Gastroesophageal sphincter (tissue), 4 donors: Measurements from ENCODE around the gene TSEN34. TPM values are rescaled to one million over a fixed set of nuclear protein-coding genes. Genes with fewer than 3 reads are reported as not detected.
"Not testable (repeated sequence)": the region's sequence is repeated elsewhere in the genome, so short reads cannot be mapped to it uniquely, and the experiment has no call there.

ENCODE experiments used
- ATAC-seq: fragments of 150-250 bp; one replicate; pipeline ENCODE4 v1.9.1; 2016; ENCODE audit warnings: mild to moderate bottlenecking, moderate library complexity
- H3K27ac ChIP-seq, 4 donors: fragments of 200-600 bp; sonication (generic) in 3 of 4; 1 replicate in 3 of 4; 2 replicates in 1 of 4; pipeline ENCODE4 v1.5.1; 2016 to 2019
- H3K27me3 ChIP-seq: fragments of 200-600 bp; sonication (generic); one replicate; pipeline ENCODE4 v1.5.1; 2019
- H3K36me3 ChIP-seq, 2 donors: fragments of 200-600 bp; sonication (generic); one replicate each; pipeline ENCODE4 v1.5.1; 2019; ENCODE audit warnings: control low read depth in 1 of 2
- H3K4me1 ChIP-seq, 3 donors: fragments of 200-600 bp; sonication (generic); 1 replicate in 2 of 3; 2 replicates in 1 of 3; pipeline ENCODE4 v1.5.1; 2016 to 2019; ENCODE audit warnings: control low read depth in 2 of 3
- H3K4me3 ChIP-seq, 2 donors: fragments of 200-600 bp; sonication (generic); one replicate each; pipeline ENCODE4 v1.5.1; 2019; ENCODE audit warnings: mild to moderate bottlenecking in 1 of 2, moderate library complexity in 1 of 2
- H3K9me3 ChIP-seq, 3 donors: fragments of 200-600 bp; sonication (generic); one replicate each; pipeline ENCODE4 v1.5.1; 2017 to 2019; ENCODE audit warnings: control low read depth in 2 of 3
- EP300 ChIP-seq: sonication (generic); formaldehyde crosslinking; IDR thresholded peaks from one replicate; pipeline ENCODE4 v1.6.1; 2017; ENCODE audit warnings: antibody characterized with exemption, mild to moderate bottlenecking
- POLR2A ChIP-seq, 2 donors: fragments of 450-650 bp; IDR thresholded peaks; one replicate each; pipeline ENCODE4 v1.6.1; 2017; ENCODE audit warnings: antibody characterized with exemption in 2 of 2, mild to moderate bottlenecking in 2 of 2, moderate library complexity in 1 of 2
- POLR2AphosphoS5 ChIP-seq: sonication (generic); formaldehyde crosslinking; IDR thresholded peaks from one replicate; pipeline ENCODE4 v1.6.1; 2017; ENCODE audit warnings: antibody characterized with exemption
- WGBS, 2 donors: methylation state at CpG; one replicate each; pipeline ENCODE4 v1.1.5; 2018; ENCODE audit warnings: low coverage in 1 of 2; 5-methylcytosine and 5-hydroxymethylcytosine counted together
- total RNA-seq, 4 donors: library from RNA; depleted of rRNA; stranded (reverse); fragments of >200 nt; gene quantifications; one replicate each; pipeline ENCODE4 v1.1.0, GENCODE V29; 2016
- TF ChIP-seq, protein P1 (sequence below), 4 experiments: fragments of 200-600 bp in 2 of 4; fragments of 450-650 bp in 2 of 4; sonication (generic) in 1 of 4; IDR thresholded peaks; one replicate each; pipeline ENCODE4 v1.5.1; 2017 to 2019; ENCODE audit warnings: antibody characterized with exemption in 4 of 4, mild to moderate bottlenecking in 2 of 4, moderate library complexity in 2 of 4

TSEN34 gene
- total RNA-seq, 4 donors from 2014 or later: 57.4 to 73.2 (median 69.8) TPM

DNA sequence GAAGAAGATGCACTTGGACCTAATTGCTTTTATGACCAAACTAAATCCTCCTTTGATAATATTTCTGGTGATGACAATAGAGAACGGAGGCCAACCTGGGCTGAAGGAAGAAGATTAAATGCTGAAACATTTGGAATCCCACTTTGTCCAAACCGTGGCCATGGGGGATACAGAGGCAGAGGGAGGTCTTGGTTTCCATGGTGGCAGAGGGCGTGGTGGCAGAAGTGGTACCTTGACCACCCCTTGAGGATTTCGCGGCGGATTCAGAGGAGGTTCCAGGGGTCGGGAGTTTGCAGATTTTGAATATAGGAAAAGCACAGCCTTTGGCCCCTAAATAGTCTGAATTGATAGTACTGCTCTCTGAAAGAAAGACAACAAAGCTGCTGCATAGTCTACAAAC lies 38.9 kb downstream of the TSEN34 start:
- no peak overlapping the region for H3K27ac ChIP-seq
- no peak for ATAC-seq
- WGBS, 2 donors: 69 to 82% methylated on average over 2 to 7 of the region's 7 CpGs
- no peak overlapping the region for H3K4me3 ChIP-seq
- no peak for TF ChIP-seq EP300
- TF ChIP-seq, protein P1, sequence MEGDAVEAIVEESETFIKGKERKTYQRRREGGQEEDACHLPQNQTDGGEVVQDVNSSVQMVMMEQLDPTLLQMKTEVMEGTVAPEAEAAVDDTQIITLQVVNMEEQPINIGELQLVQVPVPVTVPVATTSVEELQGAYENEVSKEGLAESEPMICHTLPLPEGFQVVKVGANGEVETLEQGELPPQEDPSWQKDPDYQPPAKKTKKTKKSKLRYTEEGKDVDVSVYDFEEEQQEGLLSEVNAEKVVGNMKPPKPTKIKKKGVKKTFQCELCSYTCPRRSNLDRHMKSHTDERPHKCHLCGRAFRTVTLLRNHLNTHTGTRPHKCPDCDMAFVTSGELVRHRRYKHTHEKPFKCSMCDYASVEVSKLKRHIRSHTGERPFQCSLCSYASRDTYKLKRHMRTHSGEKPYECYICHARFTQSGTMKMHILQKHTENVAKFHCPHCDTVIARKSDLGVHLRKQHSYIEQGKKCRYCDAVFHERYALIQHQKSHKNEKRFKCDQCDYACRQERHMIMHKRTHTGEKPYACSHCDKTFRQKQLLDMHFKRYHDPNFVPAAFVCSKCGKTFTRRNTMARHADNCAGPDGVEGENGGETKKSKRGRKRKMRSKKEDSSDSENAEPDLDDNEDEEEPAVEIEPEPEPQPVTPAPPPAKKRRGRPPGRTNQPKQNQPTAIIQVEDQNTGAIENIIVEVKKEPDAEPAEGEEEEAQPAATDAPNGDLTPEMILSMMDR (IDR thresholded peaks at IDR 0.05): no peak
- TF ChIP-seq POLR2A (IDR thresholded peaks at IDR 0.05): no peak
- TF ChIP-seq POLR2AphosphoS5: no peak
- H3K4me1 ChIP-seq: peaks cover 0 to 3% (median 0%) of the 10 kb centered on the region in 3 donors
- H3K36me3 ChIP-seq: no peaks in the 10 kb centered on the region
- peaks cover 0 to 10% (median 0%) of the 10 kb centered on the region in 3 donors for H3K9me3 ChIP-seq
- peaks cover 48% of the 10 kb centered on the region for H3K27me3 ChIP-seq

DNA sequence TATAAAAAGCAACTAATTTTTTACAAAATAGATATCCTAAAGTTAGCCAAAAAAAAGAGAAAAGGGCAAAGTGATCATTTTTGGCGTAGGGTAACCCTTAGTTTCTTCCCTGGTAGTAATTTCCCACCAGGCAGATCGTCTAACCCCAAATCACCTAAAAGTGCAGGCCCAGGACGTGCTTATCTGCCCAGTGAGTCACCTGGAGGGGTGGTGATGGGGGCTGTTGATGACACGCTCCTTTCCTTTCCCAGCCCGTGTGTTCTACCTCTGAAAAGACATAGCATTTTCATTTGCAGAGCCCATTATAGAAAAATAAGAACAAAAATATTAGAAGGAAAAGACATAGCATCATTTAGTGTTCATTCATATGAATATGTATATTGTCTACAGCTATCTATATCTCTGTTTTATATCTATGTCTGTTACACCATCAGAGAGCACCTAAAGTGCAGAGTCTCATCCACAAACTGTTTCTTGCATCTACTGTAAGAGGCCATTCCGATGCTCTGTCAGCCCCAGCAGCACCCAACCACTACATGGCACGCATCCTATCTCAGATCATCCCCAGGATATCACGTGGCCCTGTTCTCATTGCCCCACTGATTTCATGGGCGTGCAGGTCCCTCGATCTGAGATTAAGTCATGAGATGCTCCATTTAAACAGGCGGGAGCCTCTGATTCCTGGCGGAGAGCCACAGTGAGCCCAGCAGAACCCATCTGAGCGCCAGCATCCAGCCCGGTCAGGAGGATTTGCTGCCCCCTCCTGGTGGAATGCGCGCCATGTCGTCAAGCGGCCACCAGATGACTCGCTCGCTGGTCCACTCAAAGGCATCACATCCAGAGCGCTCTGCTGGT lies 40.2 kb downstream of the TSEN34 start:
- peak; percentile 91 for ATAC-seq
- peaks cover 0 to 3% (median 0%) of the 10 kb centered on the region in 3 donors for H3K4me1 ChIP-seq
- H3K4me3 ChIP-seq: no peak overlapping the region
- WGBS, 2 donors: 18 to 23% methylated on average over 11 to 16 of the region's 21 CpGs
- TF ChIP-seq, protein P1 (IDR thresholded peaks at IDR 0.05): peak; percentile 73 to 91 (median 84)
- no peak for TF ChIP-seq EP300
- no peak for TF ChIP-seq POLR2A (IDR thresholded peaks at IDR 0.05)
- peak; percentile 47 for TF ChIP-seq POLR2AphosphoS5
- no peaks in the 10 kb centered on the region for H3K36me3 ChIP-seq
- H3K27ac ChIP-seq: no peak overlapping the region
- peaks cover 49% of the 10 kb centered on the region for H3K27me3 ChIP-seq
- peaks cover 0 to 10% (median 0%) of the 10 kb centered on the region in 3 donors for H3K9me3 ChIP-seq

DNA sequence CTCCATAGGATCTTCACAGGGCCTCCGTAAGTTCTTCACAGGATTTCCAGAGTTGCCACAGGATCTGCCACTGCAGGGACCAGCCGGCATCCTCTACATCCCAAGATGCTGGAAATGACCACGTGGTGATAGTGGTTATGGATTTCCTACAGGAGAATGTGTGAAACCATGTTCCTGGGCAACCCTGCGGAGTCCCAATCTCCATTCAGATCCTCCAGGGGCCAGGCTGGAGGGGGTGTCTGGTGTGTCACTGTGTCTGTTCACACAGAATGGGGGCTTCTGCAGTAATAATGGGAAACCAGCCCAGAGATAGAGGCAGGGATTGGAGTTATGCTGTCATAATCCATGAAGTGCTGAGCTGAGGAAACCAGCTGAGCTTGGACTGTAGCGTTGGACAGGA lies 42.8 kb downstream of the TSEN34 start:
- peaks cover 0 to 10% (median 0%) of the 10 kb centered on the region in 3 donors for H3K9me3 ChIP-seq
- H3K4me1 ChIP-seq: peaks cover 0 to 3% (median 0%) of the 10 kb centered on the region in 3 donors
- ATAC-seq: no peak
- peaks cover 43% of the 10 kb centered on the region for H3K27me3 ChIP-seq
- 43 to 88% methylated on average over 1 to 4 of the region's 5 CpGs for WGBS, 2 donors
- H3K36me3 ChIP-seq: no peaks in the 10 kb centered on the region
- no peak overlapping the region for H3K4me3 ChIP-seq
- no peak overlapping the region for H3K27ac ChIP-seq
- TF ChIP-seq POLR2A (IDR thresholded peaks at IDR 0.05) (no peak), EP300 (no peak), POLR2AphosphoS5 (no peak)
- TF ChIP-seq, protein P1 (IDR thresholded peaks at IDR 0.05): no peak

DNA sequence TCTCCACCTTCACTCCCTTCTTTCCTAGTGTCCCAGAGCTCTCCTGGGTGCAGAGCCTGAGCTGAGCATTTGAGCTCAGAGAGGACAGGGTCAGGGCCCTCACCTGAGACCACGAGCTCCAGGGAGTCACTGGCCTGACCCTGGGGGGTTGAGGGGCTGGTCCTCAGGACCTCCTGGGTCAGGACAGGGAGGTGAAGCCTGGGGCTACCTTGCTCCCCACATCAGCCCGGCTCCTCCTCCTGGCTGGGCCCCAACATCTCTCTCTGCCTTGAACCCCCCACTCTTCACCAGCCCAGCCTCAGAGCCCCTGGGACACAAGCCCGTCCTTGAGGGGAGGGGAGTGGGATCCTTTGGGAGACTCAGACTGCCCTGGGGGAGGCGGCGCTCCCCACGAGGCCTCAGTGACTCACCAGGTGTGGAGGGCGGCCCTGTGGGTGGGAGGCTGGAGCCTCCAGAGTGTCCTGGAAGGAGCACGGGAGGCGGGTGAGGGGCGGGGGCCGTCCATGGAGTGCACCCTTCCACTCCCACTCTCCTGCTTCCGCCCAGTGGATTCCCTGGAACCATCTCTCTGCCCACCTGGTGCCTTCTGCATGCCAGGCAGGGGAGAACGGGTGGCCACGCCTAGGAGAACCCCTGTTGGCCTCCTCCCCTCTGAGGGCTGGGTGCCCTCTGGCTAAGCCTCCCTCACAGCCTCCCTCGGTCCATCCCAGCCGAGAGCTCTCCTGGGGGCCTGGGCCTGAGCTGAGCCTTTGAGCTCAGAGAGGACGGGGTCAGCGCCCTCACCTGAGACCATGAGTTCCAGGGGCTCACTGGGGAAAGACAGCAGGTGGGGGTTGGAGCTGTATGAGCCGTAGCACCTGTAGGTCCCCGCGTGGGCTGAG lies 48.6 kb downstream of the TSEN34 start:
- H3K27me3 ChIP-seq: peaks cover 23% of the 10 kb centered on the region
- H3K4me1 ChIP-seq, H3K9me3 ChIP-seq, H3K36me3 ChIP-seq, H3K4me3 ChIP-seq, H3K27ac ChIP-seq: not testable (repeated sequence)
- ATAC-seq: peak; percentile 19
- WGBS, 2 donors: 20% methylated on average over 1 of the region's 21 CpGs; no CpG with 5 or more reads in 1 of the 2 donors

DNA sequence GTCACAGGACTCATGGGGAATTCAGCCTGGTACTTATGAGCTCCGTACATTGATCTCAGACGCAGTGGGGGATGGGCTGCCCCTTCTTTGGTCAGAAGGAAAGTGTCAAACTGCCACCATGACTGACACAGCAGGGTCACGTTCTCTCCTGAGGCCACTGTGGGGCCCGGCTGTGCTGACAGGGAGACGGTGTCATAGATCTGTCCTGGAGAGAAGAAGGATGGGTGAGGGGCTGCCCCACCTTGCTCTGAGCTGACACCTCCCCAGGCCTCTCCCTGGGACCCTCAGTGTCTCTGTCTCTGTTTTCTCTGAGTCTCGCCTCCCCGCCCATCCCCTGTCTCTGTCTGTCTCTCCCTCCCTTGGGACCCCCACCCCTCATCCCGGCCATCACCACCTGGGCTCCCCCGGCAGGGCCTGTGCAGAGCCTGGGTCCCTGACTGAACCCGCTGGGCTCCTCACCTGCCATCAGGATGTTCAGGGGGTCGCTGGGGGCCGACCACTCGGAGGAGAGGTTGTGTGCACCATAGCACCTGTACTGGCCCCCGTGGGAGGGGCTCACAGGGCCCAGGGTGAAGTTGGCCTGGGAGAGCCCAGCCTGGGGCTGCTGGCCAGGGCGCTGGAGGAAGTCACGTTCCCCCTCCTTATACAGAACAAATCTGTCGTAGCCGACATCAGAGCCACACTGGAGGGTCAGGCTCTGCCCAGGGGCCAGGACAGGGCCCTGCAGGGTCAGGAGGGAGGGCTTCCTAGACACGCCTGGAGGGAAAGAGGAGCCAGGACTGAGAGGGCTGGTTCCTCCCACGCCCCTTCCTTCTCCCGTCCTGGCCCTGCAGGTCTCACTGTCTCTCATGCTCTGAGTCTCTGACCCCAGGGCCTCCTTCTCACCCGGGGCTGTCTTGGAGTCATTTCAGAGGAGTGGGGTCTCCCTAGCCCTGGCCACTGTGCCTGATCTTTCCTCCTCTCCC lies 49.5 kb downstream of the TSEN34 start:
- ATAC-seq, H3K4me3 ChIP-seq, H3K27ac ChIP-seq, H3K36me3 ChIP-seq, H3K4me1 ChIP-seq, H3K9me3 ChIP-seq: not testable (repeated sequence)
- WGBS, 2 donors: 43 to 55% methylated on average over 1 to 2 of the region's 22 CpGs
- peaks cover 24% of the 10 kb centered on the region for H3K27me3 ChIP-seq

DNA sequence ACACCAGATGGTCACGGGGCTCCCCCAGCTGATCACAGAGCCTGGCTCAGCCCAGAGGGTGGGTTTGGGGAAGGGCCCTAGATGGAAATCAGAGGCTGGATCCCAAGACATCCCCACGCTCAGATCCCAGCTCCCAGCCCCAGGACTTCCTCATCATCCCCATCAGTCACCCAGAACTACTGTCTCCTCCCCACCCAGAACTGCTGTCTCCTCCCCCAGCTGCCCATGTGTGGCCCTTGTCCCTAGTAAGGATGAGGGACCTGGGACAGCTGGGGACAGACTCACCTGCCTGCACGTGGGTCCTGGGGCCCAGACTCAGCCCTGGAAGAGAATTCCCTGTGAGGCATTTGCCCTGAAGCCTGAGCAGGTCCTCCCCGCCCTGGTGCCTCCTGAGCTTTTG lies 51.1 kb downstream of the TSEN34 start:
- H3K9me3 ChIP-seq, H3K4me1 ChIP-seq, H3K27ac ChIP-seq, H3K36me3 ChIP-seq, ATAC-seq, H3K4me3 ChIP-seq: not testable (repeated sequence)
- H3K27me3 ChIP-seq: peaks cover 31% of the 10 kb centered on the region
- WGBS, 2 donors: no CpG with 5 or more reads among the region's 4 CpGs

DNA sequence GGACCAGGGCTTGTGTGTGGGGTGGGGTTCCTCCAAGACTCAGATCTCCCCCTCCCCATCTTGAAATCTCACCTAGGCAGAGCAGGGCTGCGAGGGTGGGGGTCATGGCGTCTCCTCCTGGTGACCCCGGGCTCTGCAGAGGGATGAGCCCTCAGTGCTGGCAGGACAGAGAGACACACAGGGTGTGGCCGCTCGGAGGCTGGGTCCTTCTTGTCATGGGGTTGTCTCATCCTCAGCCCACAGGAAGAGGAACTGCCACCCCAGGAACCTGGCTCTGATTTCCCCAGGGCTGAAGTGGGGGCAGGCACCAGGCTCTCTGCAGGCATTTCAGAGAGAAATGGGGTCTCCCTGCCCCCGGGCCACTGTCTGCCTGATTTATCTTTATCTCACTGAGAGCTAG lies 51.5 kb downstream of the TSEN34 start, which contains the start of gene LILRA6:
LILRA6 (minus strand) TSS at position 145 of the 400 bp plus-strand sequence.
- H3K4me3 ChIP-seq, H3K9me3 ChIP-seq, H3K36me3 ChIP-seq, H3K27ac ChIP-seq, ATAC-seq, H3K4me1 ChIP-seq: not testable (repeated sequence)
- peaks cover 35% of the 10 kb centered on the region for H3K27me3 ChIP-seq
- no CpG with 5 or more reads among the region's 6 CpGs for WGBS, 2 donors

DNA sequence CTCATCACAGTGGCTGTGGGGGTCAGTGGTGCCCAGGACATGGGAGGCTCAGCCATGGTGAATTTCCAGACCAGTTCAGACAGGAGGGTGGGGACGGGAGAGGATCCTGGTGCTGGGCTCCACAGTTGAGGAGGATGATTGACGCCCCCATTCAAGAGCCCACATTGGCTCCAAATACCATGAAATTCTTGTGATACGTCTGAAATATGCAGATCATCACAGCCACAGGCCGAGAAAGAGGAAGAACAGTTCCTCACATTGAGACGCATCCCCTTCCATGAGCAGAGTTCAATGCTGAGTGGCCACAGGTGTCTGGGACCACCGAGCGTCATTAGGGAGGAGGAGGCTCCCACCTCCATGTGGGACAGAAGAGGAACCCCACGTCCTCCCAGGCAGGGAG lies 52.7 kb downstream of the TSEN34 start:
- not testable (repeated sequence) for H3K36me3 ChIP-seq, ATAC-seq, H3K27ac ChIP-seq, H3K4me3 ChIP-seq, H3K4me1 ChIP-seq, H3K9me3 ChIP-seq
- peaks cover 46% of the 10 kb centered on the region for H3K27me3 ChIP-seq
- no CpG with 5 or more reads among the region's 8 CpGs for WGBS, 2 donors
